Pulmonary artery endothelial cell (primary cell): ENCODE data around the gene COX7B2. TPM values are rescaled to one million over a fixed set of nuclear protein-coding genes. Genes with fewer than 3 reads are reported as not detected.

Source experiments
- DNase-seq: peaks from one replicate; pipeline ENCODE4 v3.0.0-alpha.2; 2011; ENCODE audit warnings: low read depth, low spot score
- total RNA-seq: library from RNA; depleted of rRNA; stranded (reverse); fragments of >200 nt; gene quantifications from 2 replicates; pipeline ENCODE4 v1.2.3, GENCODE V29; 2014

Gene COX7B2
- total RNA-seq, 1 donor from 2014 or later, result not detected

DNA sequence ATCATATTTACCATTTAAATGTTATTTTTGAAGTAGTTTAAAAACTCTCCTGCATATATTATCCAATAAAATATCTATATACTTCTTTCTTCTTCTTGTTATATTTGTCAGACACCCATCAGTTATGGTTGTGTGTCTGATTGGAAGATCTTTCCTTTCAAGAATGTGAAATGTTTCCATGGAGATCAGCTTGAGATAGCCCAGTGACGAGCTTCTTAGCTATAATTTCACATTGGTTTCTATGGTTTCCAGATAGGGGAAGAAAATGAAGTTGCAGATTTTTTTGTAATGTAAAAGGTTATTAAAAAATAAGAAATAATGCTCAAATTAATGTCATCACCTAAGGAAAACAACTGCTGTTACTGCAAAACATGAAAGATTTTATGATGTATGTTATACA is 189.0 kb downstream of the COX7B2 start:
- no peak for DNase-seq

- no peak for DNase-seq
These were observed 191.1 kb downstream of the COX7B2 start for GRCh38 chr4:46717950-46718349.

DNA sequence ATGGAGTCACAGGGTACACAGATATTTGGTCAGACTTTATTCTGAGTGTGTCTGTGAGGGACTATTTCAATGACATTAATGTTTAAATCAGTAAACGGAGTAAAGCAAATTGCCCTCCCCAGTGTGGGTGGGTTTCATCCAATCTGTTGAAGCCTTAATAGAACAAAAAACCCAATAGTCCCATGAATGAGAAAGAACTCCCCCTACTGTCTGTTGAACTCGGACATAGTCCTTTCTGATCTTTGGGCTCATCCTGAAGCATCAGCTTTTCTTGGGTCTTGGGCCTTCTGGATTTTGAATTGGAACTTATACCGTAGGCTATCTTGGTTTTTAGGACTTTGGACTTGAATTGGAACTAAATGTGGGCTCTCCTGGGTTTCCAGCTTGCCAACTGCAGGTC is 193.6 kb downstream of the COX7B2 start:
- no peak for DNase-seq

DNA sequence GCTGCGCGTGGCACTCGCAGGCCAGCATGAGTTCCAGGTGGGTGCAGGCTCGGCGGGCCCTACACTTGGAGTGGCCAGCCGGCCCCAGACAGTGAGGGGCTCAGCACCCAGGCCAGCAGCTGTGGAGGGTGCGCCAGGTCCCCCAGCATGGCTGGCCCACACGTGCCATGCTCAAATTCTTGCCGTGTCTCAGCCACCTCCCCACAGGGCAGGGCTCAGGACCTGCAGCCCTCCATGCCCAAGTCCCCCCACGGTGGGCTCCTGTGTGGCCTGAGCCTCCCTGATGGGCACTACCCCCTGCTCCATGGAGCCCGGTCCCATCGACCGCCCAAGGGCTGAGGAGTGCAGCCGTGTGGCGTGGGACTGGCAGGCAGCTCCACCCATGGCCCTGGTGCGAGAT is 210.2 kb downstream of the COX7B2 start:
- DNase-seq, result no peak

Other genes with a start within 250 kb of the COX7B2 start
- gene GABRA4, start 84.3 kb upstream of the COX7B2 start, total RNA-seq, result not detected in 2 replicates
- gene GABRB1, start 122.3 kb upstream of the COX7B2 start, total RNA-seq, result not detected in 2 replicates